Measurements from ENCODE around the gene PRKAB1.
A peak's percentile ranks its signal among the peaks of the same experiment; 100 is the strongest.

The PRKAB1 gene

GRCh38 chr12:119692410-119692809 lies 24.5 kb downstream of the PRKAB1 start:
- H3K4me3 ChIP-seq (ENCODE audit: control insufficient read depth, low read depth, low read length), result no peak overlapping the region
- TF ChIP-seq CTCF (IDR thresholded peaks at IDR 0.05; ENCODE audit: control insufficient read depth, insufficient read depth, low read depth, low read length, missing control alignments), result no peak
- DNase-seq (ENCODE audit: low read depth), result no peak

- DNase-seq (ENCODE audit: low read depth), result peak; percentile 99
- no peak for TF ChIP-seq CTCF (IDR thresholded peaks at IDR 0.05; ENCODE audit: control insufficient read depth, insufficient read depth, low read depth, low read length, missing control alignments)
- no peak overlapping the region for H3K4me3 ChIP-seq (ENCODE audit: control insufficient read depth, low read depth, low read length)
Measured at GRCh38 chr12:119692997-119693396, 25.1 kb downstream of the PRKAB1 start.

- H3K4me3 ChIP-seq (ENCODE audit: control insufficient read depth, low read depth, low read length), result no peak overlapping the region
- no peak for TF ChIP-seq CTCF (IDR thresholded peaks at IDR 0.05; ENCODE audit: control insufficient read depth, insufficient read depth, low read depth, low read length, missing control alignments)
Measured at GRCh38 chr12:119693511-119693910, 25.6 kb downstream of the PRKAB1 start.

GRCh38 chr12:119694111-119694510 lies 26.2 kb downstream of the PRKAB1 start:
- no peak overlapping the region for H3K4me3 ChIP-seq (ENCODE audit: control insufficient read depth, low read depth, low read length)
- TF ChIP-seq CTCF (IDR thresholded peaks at IDR 0.05; ENCODE audit: control insufficient read depth, insufficient read depth, low read depth, low read length, missing control alignments), result no peak
- no peak for DNase-seq (ENCODE audit: low read depth)

More at GRCh38 chr12:119693511-119693910, 25.6 kb downstream of the PRKAB1 start:
- no peak for DNase-seq (ENCODE audit: low read depth)

- H3K4me3 ChIP-seq (ENCODE audit: control insufficient read depth, low read depth, low read length), result no peak overlapping the region
- TF ChIP-seq CTCF (IDR thresholded peaks at IDR 0.05; ENCODE audit: control insufficient read depth, insufficient read depth, low read depth, low read length, missing control alignments), result peak; percentile 63
- DNase-seq (ENCODE audit: low read depth), result no peak
Measured at GRCh38 chr12:119695034-119695433, 27.1 kb downstream of the PRKAB1 start.

- no peak for DNase-seq (ENCODE audit: low read depth)
- no peak for TF ChIP-seq CTCF (IDR thresholded peaks at IDR 0.05; ENCODE audit: control insufficient read depth, insufficient read depth, low read depth, low read length, missing control alignments)
- H3K4me3 ChIP-seq (ENCODE audit: control insufficient read depth, low read depth, low read length), result no peak overlapping the region
Measured at GRCh38 chr12:119696943-119697342, 29.0 kb downstream of the PRKAB1 start.

- no peak overlapping the region for H3K4me3 ChIP-seq (ENCODE audit: control insufficient read depth, low read depth, low read length)
- TF ChIP-seq CTCF (IDR thresholded peaks at IDR 0.05; ENCODE audit: control insufficient read depth, insufficient read depth, low read depth, low read length, missing control alignments), result peak; percentile 3
- peak; percentile 67 for DNase-seq (ENCODE audit: low read depth)
Measured at GRCh38 chr12:119699199-119699760, 31.3 kb downstream of the PRKAB1 start.

Measured in AG09309 (cell line).